HepG2 (cell line): ENCODE data around the gene ANKRD40. TPM values are rescaled to one million over a fixed set of nuclear protein-coding genes. Genes with fewer than 3 reads are reported as not detected.

Experiments used
- ATF7 ChIP-seq, 2 experiments: fragments of 450-650 bp in 1 of 2; sonication (generic) in 1 of 2; formaldehyde crosslinking in 1 of 2; IDR thresholded peaks; 2 replicates each; pipeline versions ENCODE4 v1.4.0 to v1.6.1; 2016 to 2020; ENCODE audit warnings: antibody characterized with exemption in 1 of 2, mild to moderate bottlenecking in 1 of 2, missing genetic modification reagents in 1 of 2
- ELF1 ChIP-seq: sonication (generic); formaldehyde crosslinking; IDR thresholded peaks from 2 replicates; pipeline ENCODE4 v1.4.0; 2020; ENCODE audit warnings: missing genetic modification reagents
- EP300 ChIP-seq, 3 experiments: sonication (generic) in 1 of 3; formaldehyde crosslinking in 1 of 3; IDR thresholded peaks; 2 replicates each; pipeline versions ENCODE4 v1.5.1 to v1.6.1; 2011 to 2020; ENCODE audit warnings: low read depth in 2 of 3, low read length in 2 of 3, borderline replicate concordance in 1 of 3, improper control_type of control experiment in 1 of 3, mild to moderate bottlenecking in 1 of 3, missing genetic modification reagents in 1 of 3, moderate library complexity in 1 of 3
- FOXJ3 ChIP-seq: sonication (generic); formaldehyde crosslinking; IDR thresholded peaks from 2 replicates; pipeline ENCODE4 v1.4.0; 2020; ENCODE audit warnings: missing genetic modification reagents, mild to moderate bottlenecking, borderline replicate concordance
- HDAC2 ChIP-seq: sonication (generic); formaldehyde crosslinking; IDR thresholded peaks from 2 replicates; pipeline ENCODE4 v1.4.0; 2020; ENCODE audit warnings: missing genetic modification reagents
- IRF2 ChIP-seq: IDR thresholded peaks from 2 replicates; pipeline ENCODE4 v1.6.1; 2018; ENCODE audit warnings: missing genetic modification reagents, missing compliant biosample characterization
- JUN ChIP-seq: sonication (generic); formaldehyde crosslinking; IDR thresholded peaks from 2 replicates; pipeline ENCODE4 v1.4.0; 2020; ENCODE audit warnings: mild to moderate bottlenecking, missing genetic modification reagents
- KDM1A ChIP-seq: IDR thresholded peaks from 2 replicates; pipeline ENCODE4 v1.6.1; 2016; ENCODE audit warnings: missing compliant biosample characterization
- KDM3A ChIP-seq: IDR thresholded peaks from 2 replicates; pipeline ENCODE4 v1.6.1; 2018; ENCODE audit warnings: low read depth, missing compliant biosample characterization
- KMT2B ChIP-seq: IDR thresholded peaks from 2 replicates; pipeline ENCODE4 v1.6.1; 2016; ENCODE audit warnings: missing genetic modification reagents, missing compliant biosample characterization
- MLXIP ChIP-seq: sonication (generic); formaldehyde crosslinking; IDR thresholded peaks from 2 replicates; pipeline ENCODE4 v1.9.0; 2021; ENCODE audit warnings: missing genetic modification reagents, borderline replicate concordance
- SP4 ChIP-seq: sonication (generic); formaldehyde crosslinking; IDR thresholded peaks from 2 replicates; pipeline ENCODE4 v1.8.1; 2023; ENCODE audit warnings: mild to moderate bottlenecking, missing genetic modification reagents
- THAP9 ChIP-seq: sonication (generic); formaldehyde crosslinking; IDR thresholded peaks from 2 replicates; pipeline ENCODE4; 2020; ENCODE audit warnings: missing genetic modification reagents, mild to moderate bottlenecking, borderline replicate concordance
- ZFP36L1 ChIP-seq: sonication (generic); formaldehyde crosslinking; IDR thresholded peaks from 2 replicates; pipeline ENCODE4 v1.8.0; 2022; ENCODE audit warnings: mild to moderate bottlenecking, missing genetic modification reagents, moderate library complexity
- ZNF232 ChIP-seq: sonication (generic); formaldehyde crosslinking; IDR thresholded peaks from 2 replicates; pipeline ENCODE4 v1.4.0; 2020; ENCODE audit warnings: missing genetic modification reagents, borderline replicate concordance
- ZNF691 ChIP-seq: sonication (generic); formaldehyde crosslinking; IDR thresholded peaks from 2 replicates; pipeline ENCODE4 v1.4.0; 2020; ENCODE audit warnings: missing genetic modification reagents, low read depth, mild to moderate bottlenecking, borderline replicate concordance
- ZNF766 ChIP-seq: sonication (generic); formaldehyde crosslinking; IDR thresholded peaks from 2 replicates; pipeline ENCODE4 v1.5.0; 2020; ENCODE audit warnings: missing genetic modification reagents, borderline replicate concordance
- ZNF772 ChIP-seq: sonication (generic); formaldehyde crosslinking; IDR thresholded peaks from 2 replicates; pipeline ENCODE4 v1.5.0; 2020; ENCODE audit warnings: mild to moderate bottlenecking, missing genetic modification reagents
- ZNF784 ChIP-seq: sonication (generic); formaldehyde crosslinking; IDR thresholded peaks from 2 replicates; pipeline ENCODE4 v1.5.1; 2020; ENCODE audit warnings: missing genetic modification reagents, mild to moderate bottlenecking, borderline replicate concordance
- ZNF839 ChIP-seq: sonication (generic); formaldehyde crosslinking; IDR thresholded peaks from 2 replicates; pipeline ENCODE4 v1.4.0; 2020; ENCODE audit warnings: missing genetic modification reagents, mild to moderate bottlenecking, borderline replicate concordance
- polyA plus RNA-seq, 8 experiments: library from polyadenylated mRNA; depleted of rRNA in 3 of 8; stranded (reverse) in 7 of 8; unstranded in 1 of 8; fragments of >200 nt; fragmentation: Illumina TruSeq in 4 of 8; extraction: Trizol in 4 of 8; gene quantifications; 2 replicates each; pipeline versions ENCODE4 v1.2.1 to v1.2.3, GENCODE V29; 2011 to 2016; ENCODE audit warnings: low read depth in 4 of 8, missing spikeins in 1 of 8, mixed read lengths in 1 of 8; ENCODE audit not compliant: insufficient read depth in 1 of 8
- total RNA-seq, 5 experiments: library from RNA; depleted of rRNA; stranded (reverse); fragments of >200 nt; fragmentation: Illumina TruSeq; extraction: Trizol; gene quantifications; 2 replicates each; pipeline ENCODE4 v1.2.3, GENCODE V29; 2016; ENCODE audit warnings: low read depth in 1 of 5

The ANKRD40 gene
- total and polyA plus RNA-seq, 2 of the 13 experiments (the other 11 are each of a cell fraction or from before 2014, with no cell fraction given), result 35.0 to 46.4 TPM

- TF ChIP-seq MLXIP (CRISPR knock-in tag) (peak; percentile 65; the same call in 1 of the 2 replicates), ZNF784 (peak; percentile 51), SP4 (CRISPR knock-in tag) (peak; percentile 76), ZNF232 (CRISPR knock-in tag) (0 out of 2 replicates have a peak, but pooled peaks have one; percentile 87), ZNF691 (CRISPR knock-in tag) (peak; percentile 76; the same call in 1 of the 2 replicates), EP300 (IDR thresholded peaks at IDR 0.05; ENCODE audit: low read depth in 2 of 2, low read length in 2 of 2) (peak in 1 of 2 experiments; percentile 37; a peak in 2 of 4 replicates), EP300 (CRISPR knock-in tag; IDR thresholded peaks at IDR 0.05; ENCODE audit: borderline replicate concordance) (0 out of 2 replicates have a peak, but pooled peaks have one; percentile 55), ELF1 (0 out of 2 replicates have a peak, but pooled peaks have one; percentile 16), KDM1A (peak; percentile 46; the same call in 1 of the 2 replicates), THAP9 (CRISPR knock-in tag) (peak; percentile 22; the same call in 1 of the 2 replicates), ZNF772 (peak; percentile 64; the same call in 1 of the 2 replicates), ZNF766 (peak; percentile 83; the same call in 1 of the 2 replicates), HDAC2 (CRISPR knock-in tag) (peak; percentile 43), FOXJ3 (CRISPR knock-in tag) (0 out of 2 replicates have a peak, but pooled peaks have one; percentile 9), IRF2 (CRISPR knock-in tag) (peak; percentile 54; the same call in 1 of the 2 replicates), JUN (CRISPR knock-in tag) (0 out of 2 replicates have a peak, but pooled peaks have one; percentile 63), ATF7 (IDR thresholded peaks at IDR 0.05) (no peak), ATF7 (CRISPR knock-in tag; IDR thresholded peaks at IDR 0.05) (no peak), ZFP36L1 (CRISPR knock-in tag) (no peak), KMT2B (CRISPR knock-in tag) (no peak), KDM3A (peak; percentile 61), ZNF839 (CRISPR knock-in tag) (peak; percentile 67; the same call in 1 of the 2 replicates)
Measured at GRCh38 chr17:50687200-50688066, 20.3 kb downstream of the ANKRD40 start (continued).
